Stimulated activated CD4-positive, alpha-beta T cell treated with anti-CD3 and anti-CD28 coated beads, Interleukin-2, amount 100 ng/mL, for 24 hours (primary cell): ENCODE measurements around the gene RNF187.

Source experiments
- DNase-seq, 2 donors: peaks; one replicate each; pipeline ENCODE4 v3.0.0-alpha.2; 2020

The RNF187 gene

GRCh38 chr1:228487336-228488124, at the start of gene RNF187:
Gene RNF187, plus strand, starts transcription at chr1:228487382.
- peak; percentile 56 to 88 for DNase-seq

DNA sequence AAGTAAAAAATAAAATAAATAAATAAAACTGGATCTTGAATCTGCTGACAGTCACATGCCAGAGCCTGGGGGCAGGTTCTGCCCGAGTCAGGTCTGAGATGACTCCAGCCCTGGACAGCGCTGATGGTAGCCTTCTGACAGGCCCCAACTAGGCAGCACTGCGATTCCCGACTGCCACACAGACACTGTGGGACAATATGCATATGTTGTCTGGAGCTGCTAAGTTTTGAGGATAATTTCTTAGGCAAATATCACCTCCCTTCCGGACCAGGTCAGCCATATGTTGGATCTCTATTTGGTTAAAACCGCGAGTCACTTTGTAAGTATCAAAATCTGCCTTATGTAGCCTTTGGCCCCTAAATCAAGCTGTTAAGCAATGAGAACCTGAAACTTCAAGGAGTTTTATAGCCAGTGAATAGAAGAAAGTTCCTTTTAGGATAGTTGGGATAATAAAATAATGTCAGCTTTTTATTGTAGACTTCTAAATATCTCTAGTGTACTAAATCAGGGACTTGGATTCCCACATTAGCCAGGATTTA, 49.7 kb upstream of the RNF187 start:
- no peak for DNase-seq

DNA sequence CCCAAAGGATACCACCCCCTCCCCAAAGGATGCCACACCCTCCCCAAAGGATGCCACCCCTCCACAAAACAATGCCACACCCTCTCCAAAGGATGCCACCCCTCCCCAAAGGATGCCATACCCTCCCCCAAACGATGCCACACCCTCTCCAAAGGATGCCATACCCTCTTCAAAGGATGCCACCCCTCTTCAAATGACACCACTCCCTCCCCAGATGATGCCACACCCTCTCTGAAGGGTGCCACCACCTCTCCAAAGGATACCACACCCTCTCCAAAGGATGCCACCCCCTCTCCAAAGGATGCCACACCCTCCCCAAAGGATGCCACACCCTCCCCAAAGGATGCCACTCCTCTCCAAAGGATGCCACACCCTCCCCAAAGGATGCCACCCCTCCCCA, 48.9 kb upstream of the RNF187 start:
- DNase-seq = no peak

- no peak for DNase-seq
These were observed 46.3 kb upstream of the RNF187 start for GRCh38 chr1:228440761-228441500.

- no peak for DNase-seq
These were observed 43.8 kb upstream of the RNF187 start for GRCh38 chr1:228443395-228443794.

GRCh38 chr1:228445490-228445842, 41.7 kb upstream of the RNF187 start:
- DNase-seq = no peak

DNA sequence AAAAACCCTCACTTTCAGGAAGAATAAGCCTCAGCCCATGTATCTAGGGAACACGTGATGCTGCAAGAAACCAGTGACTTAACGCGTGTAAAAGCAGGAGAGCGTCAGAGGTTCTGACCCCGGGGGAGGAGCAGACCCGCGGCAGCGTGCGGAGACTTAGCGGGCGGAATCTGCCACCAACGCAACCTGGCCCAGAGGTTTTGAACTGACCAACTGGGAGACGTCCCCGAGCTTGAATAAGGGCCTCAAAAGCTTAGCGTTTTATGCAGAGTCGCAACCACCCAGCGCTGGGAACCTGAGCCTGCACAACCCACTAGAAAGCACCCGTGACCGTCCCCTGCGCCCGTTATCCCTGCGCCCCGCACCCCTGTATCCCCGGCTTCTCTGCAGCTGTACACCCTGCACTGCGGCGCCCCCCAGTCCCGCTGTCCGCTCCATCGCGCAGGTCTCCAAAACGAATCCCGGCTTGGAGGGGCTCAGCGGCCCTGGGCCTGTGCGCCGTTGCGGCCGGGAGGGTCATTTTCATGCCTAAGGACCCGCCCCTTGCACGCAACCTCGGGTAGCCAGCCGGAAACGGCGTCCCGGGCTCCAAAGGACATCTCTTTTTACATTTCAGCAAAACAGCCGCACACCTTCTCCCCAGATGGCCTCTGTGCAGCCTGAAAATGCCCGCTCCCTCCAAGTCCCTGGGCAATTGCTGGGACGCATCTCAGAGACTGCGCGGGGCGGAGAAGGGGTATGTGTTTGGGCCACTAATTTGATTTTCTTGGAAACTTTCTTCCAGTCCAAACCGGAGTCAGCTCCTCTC, 41.1 kb upstream of the RNF187 start:
- DNase-seq = peak; percentile 36 to 55

- no peak for DNase-seq
These were observed 40.3 kb upstream of the RNF187 start for GRCh38 chr1:228446852-228447251.

DNA sequence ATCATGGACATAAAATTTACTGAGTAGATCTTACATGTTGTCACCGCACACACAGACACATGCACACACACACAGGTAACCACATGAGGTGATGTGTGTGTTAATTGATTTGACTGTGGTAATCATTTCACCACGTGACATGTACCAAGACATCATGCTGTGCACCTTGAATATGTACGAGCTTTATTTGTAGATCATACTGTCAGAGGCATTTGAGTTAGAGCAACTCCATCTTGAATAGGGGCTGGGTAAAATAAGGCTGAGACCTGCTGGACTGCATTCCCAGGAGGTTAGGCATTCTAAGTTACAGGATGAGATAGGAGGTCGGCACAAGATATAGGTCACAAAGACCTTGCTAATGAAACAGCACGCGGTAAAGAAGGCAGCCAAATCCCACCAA, 38.8 kb upstream of the RNF187 start:
- DNase-seq = no peak

DNA sequence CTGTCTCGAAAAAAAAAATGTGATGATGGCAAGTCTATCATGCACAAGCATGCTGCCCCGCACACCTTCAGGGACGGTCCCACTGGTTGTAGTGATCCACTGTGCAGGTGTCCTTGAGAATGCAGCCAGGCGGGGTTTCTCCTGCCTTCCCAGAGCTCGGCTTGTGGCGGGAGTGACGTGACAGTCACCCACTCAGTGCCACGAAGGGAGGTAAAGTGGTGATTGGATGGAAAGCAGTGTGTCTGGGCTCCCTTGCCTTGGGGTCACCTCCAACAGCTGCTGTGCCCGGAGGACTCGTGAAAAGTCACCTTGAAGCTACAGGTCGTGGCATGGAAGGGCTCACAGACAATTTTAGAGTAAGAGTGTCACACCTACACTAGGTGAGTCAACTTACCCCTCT, 37.0 kb upstream of the RNF187 start:
- DNase-seq = no peak

DNA sequence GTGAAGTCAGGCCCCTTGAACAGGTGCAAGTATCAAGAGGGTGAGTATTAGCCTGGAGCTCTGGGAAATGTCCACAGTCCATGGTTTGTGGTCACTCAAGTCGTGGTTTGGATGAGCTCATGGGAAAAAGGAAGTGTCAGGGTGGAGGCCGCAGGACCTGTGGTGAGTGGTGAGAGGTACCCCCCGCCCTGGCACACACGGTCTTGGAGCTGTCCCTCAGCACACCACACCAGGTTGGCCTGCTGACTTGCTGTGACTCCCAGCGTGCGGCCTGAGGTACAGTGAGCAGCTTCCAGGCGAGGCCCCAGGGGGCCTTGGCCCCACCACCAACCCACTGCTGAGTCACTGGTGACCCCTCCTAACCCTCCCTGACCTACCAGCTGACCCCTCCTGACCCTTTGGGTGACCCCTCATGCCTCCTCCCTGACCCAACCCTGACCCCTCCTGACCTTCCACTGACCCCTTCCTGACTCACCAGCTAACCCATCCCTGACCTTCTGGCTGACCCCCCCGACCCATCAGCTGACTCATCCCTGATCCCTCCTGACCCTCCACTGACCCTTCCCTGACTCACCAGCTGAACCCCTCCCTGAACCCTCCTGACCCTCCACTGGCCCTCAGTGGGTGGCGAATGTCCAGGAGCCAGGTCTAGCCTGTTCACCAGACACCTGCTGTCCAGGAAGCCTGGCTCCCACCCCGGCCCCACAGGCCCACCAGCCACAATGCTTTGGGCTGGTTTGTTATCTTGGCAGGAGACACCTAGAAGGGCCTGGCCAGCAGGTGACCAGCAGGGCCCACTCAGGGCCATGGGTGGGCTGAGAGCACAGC, 34.8 kb upstream of the RNF187 start:
- no peak for DNase-seq

DNA sequence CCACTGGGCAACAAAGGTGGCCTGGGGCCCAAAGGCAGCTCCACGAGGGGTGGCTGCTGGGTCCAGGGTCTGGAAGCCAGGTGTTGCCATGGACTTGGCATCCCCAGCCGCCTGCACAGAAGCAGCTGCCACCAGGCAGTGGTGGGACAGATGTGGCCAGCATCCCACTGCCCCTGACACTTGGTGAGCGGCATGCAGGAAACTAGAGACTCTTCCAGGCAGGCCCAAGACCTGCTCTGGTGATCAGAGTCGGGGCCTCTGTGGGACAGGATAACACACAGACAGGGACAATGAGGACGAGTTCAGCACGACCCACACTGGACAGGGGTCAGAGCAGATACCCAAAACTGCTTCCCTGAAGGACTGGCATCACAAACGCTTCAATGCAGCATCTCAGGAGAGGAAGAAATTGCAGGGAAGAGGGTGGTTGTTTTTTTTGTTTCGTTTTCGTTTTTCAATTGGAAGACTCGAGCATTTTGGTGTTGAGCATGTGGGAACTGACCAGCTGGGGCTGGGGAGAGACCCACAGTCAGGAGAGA, 34.1 kb upstream of the RNF187 start:
- DNase-seq = no peak

DNA sequence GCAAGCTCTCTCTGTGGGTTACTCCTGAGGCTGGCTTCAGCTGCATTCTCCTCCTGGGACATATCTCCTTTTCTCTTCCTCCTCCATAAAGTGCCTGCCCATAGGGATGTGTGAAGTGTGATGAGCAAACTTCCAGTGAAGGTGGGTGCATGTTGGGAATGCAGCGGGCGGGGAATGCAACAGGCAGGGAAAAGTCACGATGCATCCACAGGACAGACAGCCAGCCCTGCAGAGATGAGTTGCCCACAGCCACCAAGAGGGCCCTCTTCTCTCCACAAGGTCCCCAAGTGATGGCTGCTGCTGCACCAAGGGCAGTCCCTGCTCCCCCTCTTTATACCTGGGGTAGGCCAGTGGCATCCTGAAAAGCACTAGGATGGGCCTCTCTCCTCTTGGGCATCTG, 33.6 kb upstream of the RNF187 start:
- DNase-seq = no peak

DNA sequence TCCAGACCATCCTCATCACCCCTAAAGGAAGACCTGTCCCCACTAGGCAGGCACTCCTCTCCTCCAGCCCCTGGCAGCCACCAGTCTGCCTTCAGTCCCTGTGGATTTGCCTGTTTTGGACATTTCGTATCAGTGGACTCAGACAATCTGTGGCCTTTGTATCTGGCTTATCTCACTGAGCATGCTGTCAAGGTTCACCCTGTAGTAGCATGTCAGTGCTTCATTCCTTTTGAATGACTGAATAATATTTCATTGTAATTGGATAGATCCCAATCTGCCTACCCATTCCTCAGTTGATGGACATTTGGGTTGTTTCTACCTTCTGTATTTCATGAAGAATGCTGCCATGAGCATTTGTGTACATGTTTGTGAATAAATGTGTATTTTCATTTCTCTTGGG, 32.9 kb upstream of the RNF187 start:
- DNase-seq = no peak

- no peak for DNase-seq
These were observed 31.5 kb upstream of the RNF187 start for GRCh38 chr1:228455715-228456114.

DNA sequence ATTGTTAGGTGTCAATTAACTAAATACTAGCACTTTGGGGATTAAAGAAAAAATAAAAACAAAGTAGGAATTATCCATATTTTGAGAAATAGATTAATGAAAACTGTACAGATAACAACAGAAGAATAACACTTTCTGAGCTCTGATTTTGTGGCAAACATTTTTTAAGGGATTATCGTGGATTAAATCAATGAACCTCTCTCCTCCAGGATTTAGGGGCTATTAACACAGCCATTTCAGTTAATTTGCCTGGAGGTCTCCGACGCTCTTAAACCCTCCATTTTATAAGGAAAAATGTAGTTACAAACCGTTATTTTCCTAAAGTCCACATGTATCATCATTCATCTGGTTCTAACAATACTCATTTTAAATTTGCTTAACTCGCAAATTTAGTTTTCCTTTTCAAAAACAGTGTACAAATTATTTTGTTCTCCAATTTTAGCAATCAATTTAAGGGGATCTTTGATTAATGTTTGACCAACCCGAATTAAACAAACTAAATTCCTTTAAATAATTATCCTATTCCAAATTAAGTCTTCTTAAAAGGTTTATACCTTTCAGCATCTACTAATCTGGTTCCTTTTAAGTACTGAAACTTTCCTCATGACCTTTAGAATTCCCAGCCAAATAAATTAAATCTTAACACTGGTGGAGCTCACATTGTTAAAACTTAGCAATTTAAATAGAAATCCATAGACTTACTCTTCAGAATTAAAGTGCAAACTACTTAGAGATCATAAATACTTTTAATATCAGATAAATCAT, 30.7 kb upstream of the RNF187 start:
- no peak for DNase-seq

GRCh38 chr1:228457017-228457395, 30.2 kb upstream of the RNF187 start:
- no peak for DNase-seq

DNA sequence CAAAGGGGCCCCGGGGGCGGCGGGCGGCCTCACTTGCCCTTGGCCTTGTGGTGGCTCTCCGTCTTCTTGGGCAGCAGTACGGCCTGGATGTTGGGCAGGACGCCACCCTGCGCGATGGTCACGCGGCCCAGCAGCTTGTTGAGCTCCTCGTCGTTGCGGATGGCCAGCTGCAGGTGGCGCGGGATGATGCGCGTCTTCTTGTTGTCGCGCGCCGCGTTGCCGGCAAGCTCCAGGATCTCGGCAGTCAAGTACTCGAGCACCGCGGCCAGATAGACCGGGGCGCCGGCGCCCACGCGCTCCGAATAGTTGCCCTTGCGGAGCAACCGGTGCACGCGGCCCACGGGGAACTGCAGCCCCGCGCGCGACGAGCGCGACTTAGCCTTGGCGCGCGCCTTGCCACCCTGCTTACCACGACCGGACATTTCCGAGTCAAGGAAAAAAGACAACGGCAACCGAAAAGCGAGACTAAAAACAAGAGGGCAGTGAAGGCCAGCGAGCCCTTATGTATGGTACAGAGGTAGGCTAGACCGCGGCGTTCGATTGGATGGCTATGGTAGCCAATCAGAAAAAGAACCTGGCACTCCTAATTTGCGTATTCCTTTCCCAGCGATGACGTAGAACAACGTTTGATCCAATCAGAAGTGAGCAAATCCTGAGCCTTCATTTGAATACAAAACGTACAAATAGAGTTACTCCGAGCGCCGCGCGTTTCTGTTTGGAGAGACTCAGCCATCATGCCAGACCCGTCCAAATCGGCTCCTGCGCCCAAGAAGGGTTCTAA, 29.6 kb upstream of the RNF187 start:
- peak; percentile 81 for DNase-seq

- peak; percentile 58 to 72 for DNase-seq
These were observed 27.8 kb upstream of the RNF187 start for GRCh38 chr1:228459091-228459993.
